Measurements from ENCODE around the gene CFAP298. TPM values are rescaled to one million over a fixed set of nuclear protein-coding genes. Genes with fewer than 3 reads are reported as not detected.

Gene CFAP298
- total RNA-seq, 1 experiment from 2014 or later = 96.0 TPM

GRCh38 chr21:32645261-32646182 is 33.3 kb upstream of the CFAP298 start:
- H3K9ac ChIP-seq (ENCODE audit: low read length) = no peak overlapping the region
- no peaks in the 10 kb centered on the region for H3K79me2 ChIP-seq (ENCODE audit: low read length)
- no peak overlapping the region for H2AFZ ChIP-seq (ENCODE audit: low read length)
- ATAC-seq (no peak), DNase-seq (no peak)
- no peak for TF ChIP-seq EZH2 (IDR thresholded peaks at IDR 0.05; ENCODE audit: low read length, unreplicated experiment)
- TF ChIP-seq EZH2phosphoT487 (IDR thresholded peaks at IDR 0.05; ENCODE audit: borderline replicate concordance, low read length) = no peak
- no peak for TF ChIP-seq CTCF (conservative IDR thresholded peaks at IDR 0.05; ENCODE audit: low read depth, low read length)
- H3K27ac ChIP-seq (ENCODE audit: low read length) = no peak overlapping the region
- intact Hi-C loops (cut with micrococcal nuclease) = no loop called here
- no peak overlapping the region for H3K4me2 ChIP-seq (ENCODE audit: low read length)
- ChIA-PET POLR2A (ENCODE audit: unreplicated experiment) (no interaction called here), CTCF (no interaction called here)
- H3K9me2 ChIP-seq (replicated peaks; ENCODE audit: low read length) = no peaks in the 10 kb centered on the region
- H3K27me3 ChIP-seq (ENCODE audit: low read length) = no peaks in the 10 kb centered on the region
- no peaks in the 10 kb centered on the region for H3K4me1 ChIP-seq (ENCODE audit: insufficient read depth, low read length)
- BruUV-seq (replicated peaks) = no TSS peak
- no peaks in the 10 kb centered on the region for H3K9me3 ChIP-seq (ENCODE audit: low read length)
- H3K4me3 ChIP-seq (ENCODE audit: low read length) = no peak overlapping the region
- H3K36me3 ChIP-seq (ENCODE audit: low read depth, low read length) = peaks cover 7% of the 10 kb centered on the region; the same call in 1 of the 2 replicates
- H4K20me1 ChIP-seq (ENCODE audit: low read length) = no peaks in the 10 kb centered on the region
- no peaks in the 10 kb centered on the region for H3F3A ChIP-seq (ENCODE audit: low read length, unreplicated experiment)

GRCh38 chr21:32641710-32642698 is 29.8 kb upstream of the CFAP298 start:
- ChIA-PET POLR2A (ENCODE audit: unreplicated experiment) (no interaction called here), CTCF (no interaction called here)
- H3K4me3 ChIP-seq (ENCODE audit: low read length) = no peak overlapping the region
- DNase-seq = no peak
- H3K27ac ChIP-seq (ENCODE audit: low read length) = no peak overlapping the region
- ATAC-seq = no peak
- H3K4me1 ChIP-seq (ENCODE audit: insufficient read depth, low read length) = no peaks in the 10 kb centered on the region
- no peaks in the 10 kb centered on the region for H3K9me2 ChIP-seq (replicated peaks; ENCODE audit: low read length)
- H4K20me1 ChIP-seq (ENCODE audit: low read length) = no peaks in the 10 kb centered on the region
- no TSS peak for BruUV-seq (replicated peaks)
- no peak overlapping the region for H2AFZ ChIP-seq (ENCODE audit: low read length)
- H3K27me3 ChIP-seq (ENCODE audit: low read length) = no peaks in the 10 kb centered on the region
- no peaks in the 10 kb centered on the region for H3K79me2 ChIP-seq (ENCODE audit: low read length)
- peaks cover 7% of the 10 kb centered on the region; the same call in 1 of the 2 replicates for H3K36me3 ChIP-seq (ENCODE audit: low read depth, low read length)
- H3F3A ChIP-seq (ENCODE audit: low read length, unreplicated experiment) = no peaks in the 10 kb centered on the region
- TF ChIP-seq EZH2 (IDR thresholded peaks at IDR 0.05; ENCODE audit: low read length, unreplicated experiment) (no peak), EZH2phosphoT487 (IDR thresholded peaks at IDR 0.05; ENCODE audit: borderline replicate concordance, low read length) (no peak), CTCF (conservative IDR thresholded peaks at IDR 0.05; ENCODE audit: low read depth, low read length) (no peak)
- intact Hi-C loops (cut with micrococcal nuclease) = no loop called here
- H3K4me2 ChIP-seq (ENCODE audit: low read length) = no peak overlapping the region
- H3K9ac ChIP-seq (ENCODE audit: low read length) = no peak overlapping the region
- no peaks in the 10 kb centered on the region for H3K9me3 ChIP-seq (ENCODE audit: low read length)

Measured in PC-3 (cell line).